GM19463 (cell line): ENCODE measurements around the gene ZNF559.

Experiments used
- ATAC-seq: cut with Tn5 transposase; IDR thresholded peaks from one replicate; pipeline ENCODE4 v1.9.1; 2021; ENCODE audit warnings: mild to moderate bottlenecking, moderate library complexity; ENCODE audit not compliant: unreplicated experiment

ZNF559 gene

DNA sequence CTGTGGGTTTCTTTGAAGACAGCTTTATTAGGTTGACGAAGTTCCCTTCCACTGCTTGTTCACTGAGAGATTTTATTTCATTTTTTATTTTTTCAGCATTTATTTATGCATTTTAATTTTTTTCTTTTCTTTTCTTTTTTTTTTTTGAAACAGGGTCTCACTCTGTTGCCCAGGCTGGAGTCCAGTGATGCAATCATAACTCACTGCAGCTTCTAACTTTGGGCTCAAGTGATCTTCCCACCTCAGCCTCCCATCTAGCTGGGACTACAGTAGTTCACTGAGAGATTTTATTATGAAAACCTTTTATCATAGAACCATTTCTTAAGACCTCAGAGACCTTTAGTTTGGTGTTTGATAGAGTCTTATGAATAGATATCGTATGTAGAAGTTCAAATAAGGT, 28.5 kb downstream of the ZNF559 start:
- no peak for ATAC-seq

DNA sequence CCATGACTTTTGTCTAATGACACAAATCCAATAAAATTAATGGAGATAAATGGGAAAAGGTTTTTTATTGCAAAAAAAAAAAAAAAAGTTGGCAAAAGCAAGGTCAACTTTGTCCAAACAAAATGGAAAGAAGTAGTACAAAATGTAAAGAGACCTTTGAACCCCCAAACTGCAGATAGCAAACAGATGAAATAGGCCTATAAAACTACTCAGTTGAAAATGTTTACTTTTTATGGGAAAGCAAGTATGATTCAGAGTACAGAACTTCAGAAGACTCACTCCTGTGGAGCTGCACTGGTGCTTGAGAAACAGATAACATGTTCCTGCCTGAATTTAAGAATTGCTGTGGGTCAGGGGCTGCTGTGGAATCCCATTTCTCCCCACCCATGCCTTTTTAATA, 29.0 kb downstream of the ZNF559 start:
- no peak for ATAC-seq

DNA sequence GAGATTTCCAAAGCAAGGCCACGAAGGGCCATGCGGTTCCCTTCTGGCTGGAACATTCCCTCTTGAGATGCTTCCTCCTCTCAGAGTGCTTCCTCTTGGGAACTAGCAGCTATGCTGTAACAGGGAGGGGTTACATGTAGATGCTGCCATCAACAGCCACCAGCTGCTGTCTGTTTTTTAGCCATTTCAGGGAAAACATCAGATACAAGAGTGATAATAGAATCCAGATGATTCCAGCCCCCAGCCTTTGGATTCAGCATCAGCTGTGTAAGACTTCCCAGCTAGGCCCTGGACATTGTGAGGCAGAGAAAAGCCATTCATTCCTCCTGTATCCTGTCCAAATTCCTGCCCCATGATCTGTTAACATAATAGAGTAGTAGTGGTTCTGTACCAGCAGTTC, 30.7 kb downstream of the ZNF559 start:
- ATAC-seq, result no peak

DNA sequence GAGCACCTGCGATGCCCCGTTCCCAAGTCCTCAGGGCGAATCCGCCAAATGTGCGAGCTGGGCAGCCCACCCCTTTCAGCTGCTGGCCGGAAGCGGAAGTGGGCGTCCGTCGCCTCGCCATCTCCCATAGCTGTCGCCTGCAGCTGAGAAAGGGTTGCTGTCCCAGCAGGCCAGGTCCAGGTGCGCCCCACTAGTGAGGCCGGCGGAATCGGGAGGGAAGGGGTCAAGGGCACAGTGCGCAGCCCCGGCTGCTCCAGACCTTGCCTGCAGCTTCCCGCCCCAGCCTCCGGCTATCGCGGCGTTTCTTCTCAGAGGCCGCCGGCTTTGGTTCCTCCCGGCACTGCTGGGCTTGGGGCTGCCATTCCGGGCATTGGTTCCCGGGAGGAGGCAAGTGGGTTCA, 38.9 kb downstream of the ZNF559 start, which contains the start of gene ZNF177:
Gene ZNF177 (plus strand): TSS at position 109 of the 400 bp plus-strand sequence. CDS start 15,299 bp downstream, outside the sequence.
- ATAC-seq, result no peak

DNA sequence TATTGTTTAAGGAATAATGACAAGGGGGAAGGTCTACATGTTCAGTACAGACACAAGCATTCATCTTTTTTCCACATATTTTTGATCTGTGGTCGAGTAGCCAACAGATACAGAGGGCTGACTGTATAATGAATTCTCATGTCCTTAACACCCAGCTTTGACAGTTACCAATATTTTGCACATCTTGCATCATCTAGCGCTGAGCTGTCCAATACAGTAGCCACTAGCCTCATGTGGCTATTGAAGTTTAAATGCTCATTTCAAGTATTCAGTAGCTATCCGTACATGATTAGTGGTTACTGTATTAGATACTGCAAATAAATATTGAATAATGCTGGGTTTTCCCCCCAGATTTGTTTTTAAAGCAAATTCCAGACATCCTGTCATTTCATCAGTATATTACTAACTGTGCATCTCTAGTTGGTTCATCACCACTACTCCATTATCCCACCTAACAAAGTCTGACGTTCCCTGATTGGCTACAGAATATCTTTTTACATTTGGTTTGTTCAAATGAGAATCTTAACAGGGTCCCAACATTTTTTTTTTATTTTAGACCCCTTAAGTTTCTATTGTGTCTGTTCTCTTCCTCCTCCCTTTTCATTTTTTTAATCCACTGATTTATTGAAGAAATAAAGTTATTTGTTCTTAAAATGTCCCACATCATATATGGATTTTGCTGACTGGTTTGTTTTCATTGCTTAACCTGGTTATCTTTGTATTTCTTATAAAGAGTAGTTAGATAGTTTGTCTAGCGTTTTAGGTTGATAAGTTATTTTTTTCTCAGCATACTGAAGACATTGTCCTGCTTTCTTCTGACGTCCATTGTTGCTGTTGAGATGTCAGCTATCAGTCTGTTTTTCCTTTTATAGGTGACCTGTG, 47.0 kb downstream of the ZNF559 start:
- no peak for ATAC-seq

DNA sequence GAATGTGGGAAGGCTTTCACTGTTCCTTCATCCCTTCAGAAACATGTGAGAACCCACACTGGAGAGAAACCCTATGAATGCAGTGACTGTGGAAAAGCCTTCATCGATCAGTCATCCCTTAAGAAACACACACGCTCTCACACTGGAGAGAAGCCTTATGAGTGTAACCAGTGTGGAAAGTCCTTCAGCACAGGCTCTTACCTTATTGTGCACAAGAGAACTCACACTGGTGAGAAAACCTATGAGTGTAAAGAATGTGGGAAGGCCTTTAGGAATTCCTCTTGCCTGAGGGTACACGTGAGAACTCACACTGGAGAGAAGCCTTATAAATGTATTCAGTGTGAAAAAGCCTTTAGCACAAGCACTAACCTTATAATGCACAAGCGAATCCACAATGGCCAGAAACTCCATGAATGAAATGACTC, 57.4 kb downstream of the ZNF559 start:
- ATAC-seq, result no peak
